Tracheal epithelial cell (primary cell): Measurements from ENCODE around the gene CDK4. TPM values are rescaled to one million over a fixed set of nuclear protein-coding genes. Genes with fewer than 3 reads are reported as not detected.

Experiments used
- total RNA-seq: library from RNA; depleted of rRNA; stranded (reverse); fragments of >200 nt; gene quantifications from 2 replicates; pipeline ENCODE4 v1.2.1, GENCODE V29; 2014

The CDK4 gene
- 128 and 199 TPM in 2 replicates for total RNA-seq

DNA sequence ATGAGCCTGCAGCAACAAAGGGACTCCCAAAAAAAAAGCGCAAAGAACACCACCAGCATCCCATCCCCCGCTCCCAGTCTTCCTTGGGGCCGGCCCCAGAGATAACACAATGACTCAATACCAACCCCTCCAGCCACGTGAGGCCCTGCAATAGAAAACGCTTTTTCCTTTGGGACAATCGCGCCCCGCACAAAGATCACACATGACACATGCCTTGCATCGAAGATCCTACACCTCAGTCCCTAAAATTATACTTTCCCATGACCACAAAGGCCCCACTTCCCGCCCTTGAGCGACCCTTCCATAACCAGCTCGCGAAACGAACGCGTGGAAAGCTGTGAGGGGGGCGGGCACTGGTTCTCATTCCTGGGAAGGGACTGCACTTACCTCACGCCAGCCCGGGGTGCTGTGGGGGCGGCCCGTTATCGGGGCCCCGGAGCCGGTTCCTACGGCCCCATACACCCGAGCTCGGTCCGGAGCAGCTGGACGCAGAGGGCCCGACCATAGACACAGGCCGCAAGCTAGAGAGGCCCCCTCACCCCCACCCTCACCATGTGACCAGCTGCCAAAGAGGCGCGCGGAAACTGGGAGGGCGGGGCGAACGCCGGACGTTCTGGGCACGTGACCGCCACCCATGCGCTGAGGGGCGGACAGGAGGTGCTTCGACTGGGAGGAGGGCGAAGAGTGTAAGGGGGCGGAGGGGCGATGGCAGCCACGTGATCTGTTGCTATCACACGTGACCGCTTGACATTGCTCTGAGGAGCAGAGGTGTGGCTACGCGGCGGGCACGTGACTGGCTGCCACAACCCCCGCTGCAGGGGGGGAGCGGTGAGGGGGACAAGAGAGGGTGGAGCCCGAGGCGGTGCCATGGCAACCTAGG is at the start of gene CDK4:
Gene CDK4, minus strand, starts transcription at position 523 of the 880 bp plus-strand sequence. CDS start 593 bp downstream, outside the sequence.

DNA sequence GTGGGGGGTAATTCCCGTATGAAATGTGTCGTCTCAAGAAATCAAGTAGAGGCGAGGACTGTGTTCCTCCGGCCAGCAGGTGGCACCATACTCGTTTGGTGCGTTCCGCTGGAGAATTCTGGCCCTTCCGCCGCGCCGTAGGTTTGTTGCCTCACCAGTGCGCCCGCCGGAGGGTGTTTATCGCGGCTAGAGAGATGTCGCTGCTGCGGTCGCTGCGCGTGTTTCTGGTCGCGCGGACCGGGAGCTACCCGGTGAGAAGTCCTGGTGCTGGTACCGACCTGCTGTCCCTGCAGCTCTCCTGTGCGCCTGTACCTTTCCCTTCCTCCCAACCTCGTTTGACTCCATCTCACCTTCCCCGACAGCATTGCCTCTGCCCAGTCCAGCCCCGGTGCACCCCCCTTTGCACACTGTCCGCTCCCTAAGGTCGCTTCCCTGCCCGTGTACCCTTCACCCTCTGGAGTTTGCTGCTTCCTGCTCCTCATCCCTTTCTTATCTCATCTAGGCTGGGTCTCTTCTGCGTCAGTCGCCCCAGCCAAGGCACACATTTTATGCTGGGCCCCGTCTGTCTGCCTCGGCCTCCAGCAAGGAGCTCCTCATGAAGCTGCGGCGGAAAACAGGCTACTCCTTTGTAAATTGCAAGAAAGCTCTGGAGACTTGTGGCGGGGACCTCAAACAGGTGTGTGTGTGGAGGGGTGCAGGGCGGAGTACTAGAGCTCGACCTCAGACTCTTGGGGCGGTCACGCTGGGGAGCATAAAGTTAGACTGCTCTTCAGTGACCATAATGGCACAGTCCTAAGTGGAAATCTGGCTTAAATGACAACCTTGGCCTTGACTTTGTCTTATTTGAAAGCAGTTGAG is 30.7 kb upstream of the CDK4 start, which contains the start of gene TSFM:
Gene TSFM, plus strand, starts transcription at position 180 of the 858 bp plus-strand sequence. Its CDS starts 15 bp downstream, at position 195.

GRCh38 chr12:57772429-57773322 is 20.6 kb upstream of the CDK4 start, which contains the start of gene EEF1AKMT3:
EEF1AKMT3 (plus strand) TSS chr12:57772614; CDS start chr12:57772725, 111 bp downstream.

GRCh38 chr12:57771873-57772428 is 19.8 kb upstream of the CDK4 start, which contains the start of gene METTL1:
METTL1 (minus strand) TSS chr12:57772105; CDS start chr12:57772083, 22 bp downstream.

GRCh38 chr12:57766464-57767304 is 14.6 kb upstream of the CDK4 start, which contains the start of gene CYP27B1:
CYP27B1 (minus strand) TSS chr12:57767078; CDS start chr12:57767041, 37 bp downstream.

GRCh38 chr12:57754411-57755193 is 2.5 kb upstream of the CDK4 start, which contains the start of gene MARCHF9:
MARCHF9 (plus strand) TSS chr12:57755103; CDS start chr12:57755529, 426 bp downstream.

GRCh38 chr12:57744777-57745484 is 7.2 kb downstream of the CDK4 start, which contains the start of gene TSPAN31:
TSPAN31 (plus strand) TSS chr12:57745039; CDS start chr12:57745155, 116 bp downstream.

DNA sequence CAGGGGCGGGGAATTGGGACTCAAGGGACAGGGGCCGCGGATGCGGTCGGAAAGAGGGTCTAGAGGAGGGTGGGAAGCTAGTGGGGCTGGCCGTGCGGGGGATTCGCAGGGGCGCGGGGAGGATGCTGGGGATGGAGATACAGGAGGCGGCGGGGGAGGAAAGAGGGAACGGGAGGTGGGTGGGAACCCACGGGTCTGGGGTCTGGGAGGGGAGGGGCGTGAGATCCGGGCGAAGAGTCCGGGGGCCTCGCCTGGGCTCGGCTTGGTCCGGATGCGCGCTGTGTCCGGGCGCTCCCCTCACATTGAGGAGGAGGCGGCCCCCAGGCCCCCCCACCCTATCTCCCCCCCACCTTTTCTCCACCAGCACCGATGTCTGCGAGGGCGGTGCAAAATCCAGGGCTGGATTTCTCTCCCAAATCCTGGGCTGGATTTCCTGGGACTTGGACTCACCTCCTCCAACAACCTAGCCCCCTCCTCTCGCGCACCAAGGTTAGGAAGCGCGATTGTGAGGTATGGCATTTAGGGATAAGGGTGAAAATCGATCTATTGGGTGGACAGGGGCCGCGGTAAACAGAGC is 13.4 kb downstream of the CDK4 start, which contains the start of gene AGAP2:
Gene AGAP2, minus strand, starts transcription at position 82 of the 577 bp plus-strand sequence. CDS start 496 bp downstream, outside the sequence.

Other genes with a start within 250 kb of the CDK4 start
- 75.9 and 79.7 TPM in 2 replicates for gene DDIT3, start 231.8 kb downstream of the CDK4 start, total RNA-seq
- 4.5 and 6.0 TPM in 2 replicates for gene MBD6, start 229.5 kb downstream of the CDK4 start, total RNA-seq
- gene DCTN2, start 205.1 kb downstream of the CDK4 start, total RNA-seq: 77.6 and 95.4 TPM in 2 replicates
- under 0.01 TPM in 1 of 2 replicates, not detected in the other for gene KIF5A, start 202.3 kb downstream of the CDK4 start, total RNA-seq
- 47.5 and 52.2 TPM in 2 replicates for gene PIP4K2C, start 161.1 kb downstream of the CDK4 start, total RNA-seq
- 2.1 and 7.0 TPM in 2 replicates for gene DTX3, start 147.5 kb downstream of the CDK4 start, total RNA-seq
- gene ARHGEF25, start 140.9 kb downstream of the CDK4 start, total RNA-seq: 1.9 and 2.2 TPM in 2 replicates
- gene B4GALNT1, start 119.1 kb downstream of the CDK4 start, total RNA-seq: 0.48 TPM in 1 of 2 replicates, not detected in the other
- 126 and 136 TPM in 2 replicates for gene OS9, start 58.2 kb downstream of the CDK4 start, total RNA-seq
- under 0.01 and 0.21 TPM in 2 replicates for gene AGAP2, start 13.6 kb downstream of the CDK4 start, total RNA-seq
- gene TSPAN31, start 7.3 kb downstream of the CDK4 start, total RNA-seq: 82.2 and 98.0 TPM in 2 replicates
- gene MARCHF9, start 2.8 kb upstream of the CDK4 start, total RNA-seq: 7.7 and 11.1 TPM in 2 replicates
- gene CYP27B1, start 14.8 kb upstream of the CDK4 start, total RNA-seq: 3.2 and 6.5 TPM in 2 replicates
- gene METTL1, start 19.8 kb upstream of the CDK4 start, total RNA-seq: 5.5 and 13.3 TPM in 2 replicates
- 3.6 and 10.4 TPM in 2 replicates for gene EEF1AKMT3, start 20.3 kb upstream of the CDK4 start, total RNA-seq
- gene TSFM, start 30.5 kb upstream of the CDK4 start, total RNA-seq: 15.3 and 23.6 TPM in 2 replicates
- 0.43 and 1.7 TPM in 2 replicates for gene AVIL, start 66.4 kb upstream of the CDK4 start, total RNA-seq
- gene CTDSP2, start 94.4 kb upstream of the CDK4 start, total RNA-seq: 18.3 and 35.0 TPM in 2 replicates
- gene ATP23, start 189.3 kb upstream of the CDK4 start, total RNA-seq: 10.9 and 15.7 TPM in 2 replicates